ENCODE measurements around the gene ERBB4.

GRCh38 chr2:211516537-211516936 is 1022.1 kb downstream of the ERBB4 start:
- no peak for TF ChIP-seq POLR2A (IDR thresholded peaks at IDR 0.05; ENCODE audit: low read length)
- TF ChIP-seq, protein P1, sequence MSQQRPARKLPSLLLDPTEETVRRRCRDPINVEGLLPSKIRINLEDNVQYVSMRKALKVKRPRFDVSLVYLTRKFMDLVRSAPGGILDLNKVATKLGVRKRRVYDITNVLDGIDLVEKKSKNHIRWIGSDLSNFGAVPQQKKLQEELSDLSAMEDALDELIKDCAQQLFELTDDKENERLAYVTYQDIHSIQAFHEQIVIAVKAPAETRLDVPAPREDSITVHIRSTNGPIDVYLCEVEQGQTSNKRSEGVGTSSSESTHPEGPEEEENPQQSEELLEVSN (IDR thresholded peaks at IDR 0.05; ENCODE audit: borderline replicate concordance, low read depth): no peak
- no peak for TF ChIP-seq MYC (IDR thresholded peaks at IDR 0.05; ENCODE audit: borderline replicate concordance, low read length)
- TF ChIP-seq CTCF (IDR thresholded peaks at IDR 0.05): no peak
- no peak for TF ChIP-seq BCL3 (IDR thresholded peaks at IDR 0.05)
- no peak for TF ChIP-seq EP300 (IDR thresholded peaks at IDR 0.05)
- TF ChIP-seq REST (IDR thresholded peaks at IDR 0.05): no peak
- no peak for TF ChIP-seq KDM1A (IDR thresholded peaks at IDR 0.05; ENCODE audit: low read depth)
- TF ChIP-seq RARB (CRISPR knock-in tag; IDR thresholded peaks at IDR 0.05): no peak
- no peak for TF ChIP-seq CBX2 (IDR thresholded peaks at IDR 0.05; ENCODE audit: borderline replicate concordance, low read depth)
